ENCODE results near the gene GEN1.

Gene GEN1

GRCh38 chr2:17752892-17753802 lies 791 bp upstream of the GEN1 start:
- peak; percentile 16 for DNase-seq

- no peak for DNase-seq
Observed at GRCh38 chr2:17754773-17755425, 961 bp downstream of the GEN1 start.

DNA sequence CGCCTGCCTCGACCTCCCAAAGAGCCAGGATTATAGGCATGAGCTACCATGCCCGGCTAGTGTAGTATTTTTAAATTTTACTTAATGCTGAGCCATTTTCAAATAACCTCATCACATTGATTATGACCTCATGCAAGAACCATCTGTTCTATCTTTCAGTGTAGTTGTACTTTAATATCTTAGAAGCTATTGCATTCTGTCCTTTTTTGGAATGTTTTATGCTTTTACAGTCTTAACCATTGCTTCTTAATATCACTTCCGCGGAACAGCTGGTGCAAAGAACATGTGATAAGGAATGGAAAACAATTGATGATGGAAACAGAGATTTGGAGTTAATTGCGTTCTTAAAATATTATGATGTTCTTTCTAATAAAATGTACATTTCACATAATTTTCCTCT lies 2.7 kb downstream of the GEN1 start:
- DNase-seq, result no peak

GRCh38 chr2:17757321-17757720 lies 3.4 kb downstream of the GEN1 start:
- no peak for DNase-seq

DNA sequence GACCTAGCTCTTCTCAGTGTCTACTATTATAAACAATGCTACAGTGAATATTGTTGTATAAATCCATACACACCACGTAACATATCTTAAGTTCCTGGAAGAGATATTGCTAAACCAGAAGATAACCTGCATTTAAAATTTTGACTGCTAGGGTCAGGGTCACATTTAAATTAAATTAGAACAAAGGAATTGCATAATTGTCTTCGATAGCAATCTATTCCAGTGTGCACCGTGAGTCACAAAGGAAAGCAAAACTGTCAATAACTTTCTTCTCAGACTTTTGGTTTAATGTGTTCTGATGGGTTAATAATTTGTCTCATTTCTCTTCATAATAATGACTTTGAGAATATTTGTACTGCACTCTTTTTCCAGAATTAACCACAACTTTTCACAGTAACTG lies 4.2 kb downstream of the GEN1 start:
- DNase-seq, result no peak

DNA sequence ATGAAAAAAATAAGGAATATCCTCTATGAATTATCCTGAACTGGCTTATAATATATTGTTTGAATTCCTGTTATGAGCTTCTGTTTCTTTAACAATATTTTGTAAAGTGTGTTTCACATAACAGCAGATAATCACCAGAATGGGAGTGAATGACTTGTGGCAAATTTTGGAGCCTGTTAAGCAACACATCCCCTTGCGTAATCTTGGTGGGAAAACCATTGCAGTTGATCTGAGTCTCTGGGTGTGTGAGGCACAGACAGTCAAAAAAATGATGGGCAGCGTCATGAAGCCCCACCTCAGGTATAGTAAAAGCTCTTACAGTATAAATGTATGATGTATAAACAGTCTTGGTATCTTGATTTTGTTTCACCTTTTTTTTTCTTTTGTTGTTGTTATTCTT lies 5.9 kb downstream of the GEN1 start:
- DNase-seq, result no peak

- DNase-seq, result no peak
Observed at GRCh38 chr2:17762451-17762850, 8.5 kb downstream of the GEN1 start.

DNA sequence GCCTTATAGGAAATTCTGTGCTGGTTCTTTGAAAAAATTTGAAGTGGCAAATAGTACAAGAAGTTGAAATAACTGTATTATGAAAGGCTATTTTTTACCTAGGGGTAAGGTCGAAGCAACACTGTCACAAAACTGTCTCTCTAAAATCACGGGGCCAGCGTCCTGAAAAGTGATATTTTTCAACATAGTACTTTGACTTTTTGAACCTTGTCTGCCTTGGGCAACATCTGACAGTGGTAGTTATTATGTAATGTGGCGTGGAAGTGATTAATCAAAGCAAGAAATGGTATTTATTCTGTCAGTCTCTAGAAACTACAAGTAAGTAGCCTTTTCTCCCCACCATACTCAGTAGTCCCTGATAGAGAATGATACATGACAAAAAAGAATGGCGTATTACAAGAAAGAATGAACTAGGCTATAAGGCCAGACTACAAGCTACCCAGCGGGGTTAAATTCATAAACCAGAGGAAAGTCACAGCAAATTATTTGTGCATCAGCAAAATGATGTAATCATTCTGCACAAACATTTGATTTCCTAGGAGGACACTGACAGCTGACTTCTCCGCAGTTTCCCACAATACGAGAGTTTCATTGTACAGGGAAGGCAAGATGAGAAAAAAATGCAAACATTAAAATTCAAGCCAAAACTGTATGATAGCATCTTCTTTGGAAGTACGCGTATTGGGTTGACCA lies 9.8 kb downstream of the GEN1 start:
- DNase-seq, result no peak

DNA sequence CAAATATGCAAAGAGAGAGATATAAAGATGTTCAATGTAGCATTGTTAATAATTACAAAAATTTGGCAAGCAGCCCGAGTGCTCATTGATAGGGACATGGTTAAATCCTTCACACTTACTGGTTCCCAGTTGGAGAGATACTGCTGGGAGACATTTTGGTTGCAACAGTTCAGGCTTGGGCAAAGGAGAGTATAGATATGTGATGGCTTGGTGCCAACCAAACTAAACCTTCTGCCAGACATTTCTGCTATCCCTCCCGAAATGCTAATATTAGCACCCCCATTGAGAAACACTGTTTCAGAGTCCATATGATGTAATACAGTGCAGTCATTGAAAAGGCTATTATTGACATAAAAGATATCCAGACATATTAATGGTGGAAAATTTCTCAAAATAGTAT lies 11.5 kb downstream of the GEN1 start:
- no peak for DNase-seq

DNA sequence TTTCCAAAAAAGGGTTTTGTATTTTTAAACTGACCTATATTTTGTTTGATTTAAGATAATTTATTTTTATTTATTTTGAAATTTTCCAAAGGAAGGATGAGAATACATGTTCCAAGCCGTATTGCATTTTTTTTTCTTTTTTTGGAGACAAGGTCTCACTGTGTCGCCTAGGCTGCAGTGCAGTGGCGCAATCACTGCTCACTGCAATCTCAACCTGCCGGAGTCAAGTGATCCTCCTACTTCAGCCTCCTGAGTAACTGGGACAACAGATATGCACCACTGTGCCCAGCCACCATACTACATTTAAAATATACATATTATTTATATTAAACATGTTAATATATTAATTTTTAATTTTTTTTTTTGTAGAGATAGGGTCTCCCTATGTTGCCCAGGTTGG lies 15.0 kb downstream of the GEN1 start:
- DNase-seq, result no peak

DNA sequence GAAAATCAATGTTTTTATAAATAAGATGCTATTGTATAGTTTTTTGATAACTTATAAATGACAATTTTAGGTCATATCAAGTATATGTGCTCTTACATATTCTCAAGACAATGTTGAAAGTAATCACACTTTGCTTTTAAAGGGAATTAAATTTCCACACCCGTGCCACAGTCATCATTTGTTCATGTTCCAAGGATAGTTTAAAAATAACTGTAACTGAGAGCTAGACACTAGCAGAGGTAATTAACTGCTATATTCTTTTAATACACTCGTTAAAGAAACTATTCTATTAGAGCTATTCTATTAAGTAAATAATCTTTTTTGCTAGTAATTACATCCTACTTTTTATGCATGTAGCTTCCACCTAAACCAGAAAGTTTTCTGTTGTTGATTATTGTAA lies 18.0 kb downstream of the GEN1 start:
- no peak for DNase-seq

DNA sequence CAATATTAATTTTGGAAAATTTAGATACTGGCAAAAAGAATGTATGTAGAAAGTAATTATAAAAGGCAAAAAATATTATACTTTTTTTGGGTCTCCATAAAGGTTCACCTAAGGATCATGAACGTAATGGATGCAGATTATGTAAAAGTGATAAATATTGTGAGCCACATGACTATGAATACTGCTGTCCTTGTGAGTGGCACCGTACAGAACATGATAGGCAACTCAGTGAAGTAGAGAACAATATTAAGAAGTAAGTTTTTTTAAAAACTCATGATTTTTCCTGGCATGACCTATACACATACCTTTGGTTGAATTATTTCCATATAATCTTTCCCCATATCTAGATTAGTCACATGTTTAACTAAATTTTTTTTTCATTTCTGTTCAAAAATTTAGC lies 18.6 kb downstream of the GEN1 start:
- no peak for DNase-seq

- DNase-seq, result no peak
Observed at GRCh38 chr2:17780546-17780945, 26.6 kb downstream of the GEN1 start.

GRCh38 chr2:17781482-17781881 lies 27.5 kb downstream of the GEN1 start:
- DNase-seq, result no peak

- no peak for DNase-seq
Observed at GRCh38 chr2:17786727-17787126, 32.8 kb downstream of the GEN1 start.

DNA sequence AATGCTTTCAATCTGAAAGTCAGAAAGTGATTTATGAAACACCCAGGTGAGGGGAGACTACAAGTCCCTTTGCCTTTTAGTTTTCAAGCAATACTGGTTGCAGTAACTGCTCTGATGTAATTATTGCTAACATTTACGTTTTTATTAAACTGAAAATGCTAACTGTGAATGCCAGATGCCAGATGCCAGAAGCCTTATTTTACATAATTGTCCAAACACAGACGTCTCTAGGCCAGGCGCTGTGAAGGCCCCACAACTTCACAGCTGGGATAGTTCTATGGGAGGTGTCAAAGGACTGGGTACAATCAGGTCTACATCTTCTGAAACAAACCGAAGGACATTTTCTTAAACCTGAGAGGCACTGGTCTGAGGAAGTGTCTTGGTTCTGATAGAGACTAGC lies 34.8 kb downstream of the GEN1 start:
- DNase-seq, result no peak

- no peak for DNase-seq
Observed at GRCh38 chr2:17790536-17790935, 36.6 kb downstream of the GEN1 start.

DNA sequence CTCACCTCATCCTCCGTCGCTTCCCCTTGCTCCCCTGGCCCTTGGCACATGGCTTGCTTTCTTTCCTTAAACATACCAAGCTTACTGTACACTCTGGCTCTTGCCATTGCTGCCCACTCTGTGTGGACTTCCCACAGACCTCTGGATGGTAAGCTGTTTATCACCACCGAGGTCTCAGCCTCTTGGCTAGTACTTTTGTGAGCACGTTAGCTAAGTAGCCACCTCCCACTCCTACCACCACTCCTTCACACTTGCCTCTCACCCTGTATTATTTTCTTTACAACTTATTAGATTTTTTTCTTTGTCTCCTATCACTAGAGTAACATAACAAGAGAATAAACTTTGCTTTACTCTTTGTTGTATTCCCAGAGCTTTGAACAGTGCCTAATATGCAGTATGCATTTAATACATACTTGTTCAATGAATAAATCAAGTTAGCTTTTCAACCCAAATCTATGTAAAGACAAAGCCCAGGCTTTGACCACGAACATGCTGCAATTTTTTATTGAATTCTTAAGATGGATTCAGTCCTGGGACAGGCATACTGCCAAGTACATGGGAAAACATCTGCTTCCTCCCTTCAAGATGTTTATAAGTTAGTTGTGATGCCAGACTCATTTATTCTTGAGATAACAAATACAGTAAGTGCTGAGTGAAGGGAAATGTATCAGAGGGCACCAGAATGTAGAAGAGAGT lies 37.3 kb downstream of the GEN1 start:
- DNase-seq, result no peak

DNA sequence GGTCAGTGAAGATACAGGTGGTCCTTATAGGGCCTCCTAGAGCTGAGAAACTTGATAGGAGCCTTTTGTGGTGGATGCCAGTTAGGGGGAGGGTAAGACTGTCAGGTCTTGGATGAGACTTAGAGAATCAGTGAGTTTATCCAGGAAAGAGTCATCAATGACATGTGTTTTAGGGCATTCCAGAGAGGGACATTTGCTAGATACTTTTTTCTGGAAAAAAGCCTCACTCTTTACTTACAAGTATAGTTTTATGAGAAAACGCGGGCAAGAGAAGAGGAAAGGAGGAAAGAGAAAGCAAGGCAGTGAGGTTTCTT lies 37.8 kb downstream of the GEN1 start:
- no peak for DNase-seq

GRCh38 chr2:17792515-17792914 lies 38.6 kb downstream of the GEN1 start:
- no peak for DNase-seq

- no peak for DNase-seq
Observed at GRCh38 chr2:17793296-17793695, 39.4 kb downstream of the GEN1 start.

GRCh38 chr2:17793803-17794354 lies 39.9 kb downstream of the GEN1 start:
- DNase-seq, result no peak

GRCh38 chr2:17795309-17795708 lies 41.4 kb downstream of the GEN1 start:
- DNase-seq, result no peak

Data from NCI-H1048 (cell line).